Smooth muscle cell (in vitro differentiated cells): Measurements from ENCODE around the gene EEF1A2. TPM values are rescaled to one million over a fixed set of nuclear protein-coding genes. Genes with fewer than 3 reads are reported as not detected.

Source experiments
- DNase-seq: peaks from one replicate; lab custom pipeline; 2025; ENCODE audit not compliant: unreplicated experiment; lab: John Stamatoyannopoulos, UW
- H2AFZ ChIP-seq: fragments of 200-600 bp; sonication (generic); 2 replicates; pipeline ENCODE4 v1.6.0; 2016; ENCODE audit warnings: antibody characterized with exemption, low read depth, mild to moderate bottlenecking
- H3F3A ChIP-seq: fragments of 200-600 bp; sonication (generic); 2 replicates; pipeline ENCODE4 v1.6.0; 2017; ENCODE audit warnings: antibody characterized with exemption, low read depth
- H3K27ac ChIP-seq: fragments of 200-600 bp; sonication (generic); 2 replicates; pipeline ENCODE4 v1.5.1; 2016; ENCODE audit warnings: low read depth, mild to moderate bottlenecking
- H3K27me3 ChIP-seq: fragments of 200-600 bp; sonication (generic); 2 replicates; pipeline ENCODE4 v1.6.1; 2016; ENCODE audit warnings: low read depth, mild to moderate bottlenecking
- H3K36me3 ChIP-seq: fragments of 200-600 bp; sonication (generic); 2 replicates; pipeline ENCODE4 v1.5.1; 2016; ENCODE audit warnings: low read depth
- H3K4me1 ChIP-seq: fragments of 200-600 bp; sonication (generic); 2 replicates; pipeline ENCODE4 v1.5.1; 2016; ENCODE audit warnings: low read depth
- H3K4me2 ChIP-seq: fragments of 200-600 bp; sonication (generic); 2 replicates; pipeline ENCODE4 v1.6.0; 2016; ENCODE audit warnings: mild to moderate bottlenecking
- H3K4me3 ChIP-seq: fragments of 200-600 bp; sonication (generic); 2 replicates; pipeline ENCODE4 v1.5.1; 2016; ENCODE audit warnings: mild to moderate bottlenecking
- H3K79me2 ChIP-seq: fragments of 200-600 bp; sonication (generic); 2 replicates; pipeline ENCODE4 v1.6.0; 2016; ENCODE audit warnings: low read depth, mild to moderate bottlenecking
- H3K9ac ChIP-seq: fragments of 200-600 bp; sonication (generic); 2 replicates; pipeline ENCODE4 v1.6.0; 2016; ENCODE audit warnings: low read depth
- H3K9me3 ChIP-seq: fragments of 200-600 bp; sonication (generic); replicated peaks from 2 replicates; pipeline ENCODE4 v1.5.1; 2016; ENCODE audit warnings: low read depth
- H4K20me1 ChIP-seq: fragments of 200-600 bp; sonication (generic); 2 replicates; pipeline ENCODE4 v1.6.0; 2016; ENCODE audit warnings: low read depth
- CTCF ChIP-seq: fragments of 200-600 bp; sonication (generic); IDR thresholded peaks from 2 replicates; pipeline ENCODE4 v1.5.1; 2017; ENCODE audit warnings: borderline replicate concordance, mild to moderate bottlenecking, antibody characterized with exemption; ENCODE audit not compliant: insufficient read depth, poor library complexity, severe bottlenecking
- WGBS: methylation state at CpG from one replicate; pipeline ENCODE4 v1.1.7; 2016; ENCODE audit warnings: low lambda C conversion rate; 5-methylcytosine and 5-hydroxymethylcytosine counted together
- polyA plus RNA-seq: library from polyadenylated mRNA; unstranded; fragments of >200 nt; fragmentation: Nextera tagmentation; extraction: Ambion mirVana; gene quantifications from 2 replicates; pipeline ENCODE4 v1.2.1, GENCODE V29; 2016
- total RNA-seq: library from RNA; depleted of rRNA; stranded (reverse); fragments of >200 nt; gene quantifications from 2 replicates; pipeline ENCODE4 v1.2.3, GENCODE V29; 2014

EEF1A2 gene
- total and polyA plus RNA-seq, 2 experiments from 2014 or later = 2.1 to 5.1 TPM

GRCh38 chr20:63492518-63492917 lies 6.4 kb downstream of the EEF1A2 start:
- no peak for DNase-seq
- no peaks in the 10 kb centered on the region for H3F3A ChIP-seq
- no peaks in the 10 kb centered on the region for H4K20me1 ChIP-seq
- no peak for TF ChIP-seq CTCF
- H3K4me2 ChIP-seq = no peak overlapping the region
- no peak overlapping the region for H2AFZ ChIP-seq
- no peaks in the 10 kb centered on the region for H3K4me1 ChIP-seq
- H3K36me3 ChIP-seq = no peaks in the 10 kb centered on the region
- H3K27ac ChIP-seq = no peak overlapping the region
- no peak overlapping the region for H3K4me3 ChIP-seq
- H3K9me3 ChIP-seq = no peaks in the 10 kb centered on the region
- 100% methylated on average over 2 of the region's 2 CpGs for WGBS
- H3K79me2 ChIP-seq = no peaks in the 10 kb centered on the region
- H3K9ac ChIP-seq = no peak overlapping the region
- peaks cover 19% of the 10 kb centered on the region for H3K27me3 ChIP-seq

DNA sequence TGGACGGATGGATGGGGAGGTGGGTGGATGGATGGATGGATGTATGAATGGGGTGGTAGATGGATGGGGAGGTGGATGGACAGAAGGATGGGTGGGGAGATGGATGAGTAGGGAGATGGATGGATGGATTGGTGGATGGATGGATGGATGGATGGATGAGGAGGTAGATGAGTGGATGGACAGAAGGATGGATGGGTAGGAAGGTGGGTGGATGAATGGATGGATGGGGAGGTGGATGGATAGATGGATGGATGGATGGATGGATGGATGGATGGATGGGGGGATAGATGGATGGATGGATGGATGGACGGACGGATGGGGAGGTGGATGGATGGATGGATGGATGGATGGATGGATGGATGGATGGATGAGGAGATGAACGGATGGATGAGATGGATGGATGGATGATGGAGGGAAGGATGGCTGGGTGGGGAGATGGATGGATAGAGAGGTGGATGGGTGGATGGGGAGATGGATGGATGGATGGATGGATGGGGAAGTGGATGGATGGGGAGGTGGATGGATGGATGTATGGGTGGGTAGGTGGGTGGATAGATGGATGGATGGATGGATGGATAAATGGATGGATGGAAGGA lies 7.2 kb downstream of the EEF1A2 start:
- no peak overlapping the region for H3K4me3 ChIP-seq
- H3K4me2 ChIP-seq = no peak overlapping the region
- H3F3A ChIP-seq = no peaks in the 10 kb centered on the region
- no peak for TF ChIP-seq CTCF
- H3K9me3 ChIP-seq = no peaks in the 10 kb centered on the region
- H2AFZ ChIP-seq = no peak overlapping the region
- no peaks in the 10 kb centered on the region for H3K79me2 ChIP-seq
- H3K36me3 ChIP-seq = no peaks in the 10 kb centered on the region
- no peak for DNase-seq
- no peaks in the 10 kb centered on the region for H4K20me1 ChIP-seq
- peaks cover 23% of the 10 kb centered on the region for H3K27me3 ChIP-seq
- H3K9ac ChIP-seq = no peak overlapping the region
- WGBS = 80% methylated on average over 2 of the region's 4 CpGs
- no peak overlapping the region for H3K27ac ChIP-seq
- H3K4me1 ChIP-seq = no peaks in the 10 kb centered on the region

- H3F3A ChIP-seq = no peaks in the 10 kb centered on the region
- H3K27ac ChIP-seq = no peak overlapping the region
- H3K9ac ChIP-seq = no peak overlapping the region
- no peaks in the 10 kb centered on the region for H3K79me2 ChIP-seq
- TF ChIP-seq CTCF = no peak
- DNase-seq = no peak
- no peak overlapping the region for H3K4me3 ChIP-seq
- no peak overlapping the region for H3K4me2 ChIP-seq
- H4K20me1 ChIP-seq = no peaks in the 10 kb centered on the region
- H3K36me3 ChIP-seq = no peaks in the 10 kb centered on the region
- H2AFZ ChIP-seq = no peak overlapping the region
- H3K27me3 ChIP-seq = peaks cover 23% of the 10 kb centered on the region
- WGBS = 94% methylated on average over 4 of the region's 4 CpGs
- H3K9me3 ChIP-seq = no peaks in the 10 kb centered on the region
- no peaks in the 10 kb centered on the region for H3K4me1 ChIP-seq
Measured at GRCh38 chr20:63491078-63491477, 7.8 kb downstream of the EEF1A2 start.

- H3K27me3 ChIP-seq = peaks cover 23% of the 10 kb centered on the region
- H3F3A ChIP-seq = no peaks in the 10 kb centered on the region
- H4K20me1 ChIP-seq = no peaks in the 10 kb centered on the region
- H3K4me2 ChIP-seq = no peak overlapping the region
- H3K9me3 ChIP-seq = no peaks in the 10 kb centered on the region
- H2AFZ ChIP-seq = no peak overlapping the region
- 91% methylated on average over 24 of the region's 24 CpGs for WGBS
- H3K27ac ChIP-seq = no peak overlapping the region
- no peak for DNase-seq
- no peak overlapping the region for H3K4me3 ChIP-seq
- no peaks in the 10 kb centered on the region for H3K79me2 ChIP-seq
- H3K36me3 ChIP-seq = no peaks in the 10 kb centered on the region
- H3K9ac ChIP-seq = no peak overlapping the region
- no peak for TF ChIP-seq CTCF
- H3K4me1 ChIP-seq = no peaks in the 10 kb centered on the region
Measured at GRCh38 chr20:63490416-63490815, 8.5 kb downstream of the EEF1A2 start.
